H1 (cell line): ENCODE results near the gene PFKFB1. TPM values are rescaled to one million over a fixed set of nuclear protein-coding genes. Genes with fewer than 3 reads are reported as not detected.

Source experiments
- CTCF ChIA-PET: fragments of 300-600 bp; sonication (Branson Sonifier 250); formaldehyde crosslinking; loops from one replicate; lab custom pipeline; 2021; ENCODE audit not compliant: partially characterized antibody; lab: Charles Lee
- POLR2A ChIA-PET: fragments of 300-600 bp; sonication (Branson Sonifier 250); formaldehyde crosslinking; loops from one replicate; lab custom pipeline; 2021; ENCODE audit warnings: inconsistent platforms; ENCODE audit not compliant: partially characterized antibody; lab: Charles Lee
- DNase-seq, 2 experiments: peaks; one replicate each; pipeline versions ENCODE4 v3.0.0 to v3.0.0-alpha.2; 2010 to 2022; ENCODE audit warnings: low spot score in 2 of 2, low read depth in 1 of 2, mixed read lengths in 1 of 2
- FAIRE-seq: peaks from 2 replicates; lab custom pipeline; 2011; peaks lifted over from hg19 to GRCh38; lab: Jason Lieb, UNC
- H2AFZ ChIP-seq: 2 replicates; pipeline ENCODE4 v1.8.1; 2012; ENCODE audit warnings: low read length, inconsistent platforms
- H2AK5ac ChIP-seq: 2 replicates; pipeline ENCODE4 v1.6.1; 2013; ENCODE audit warnings: low read depth, low read length
- H2BK120ac ChIP-seq: replicated peaks from 2 replicates; pipeline ENCODE3; 2013; ENCODE audit warnings: low read depth, low read length, inconsistent platforms
- H2BK12ac ChIP-seq: 2 replicates; pipeline ENCODE4 v1.6.1; 2013; ENCODE audit warnings: low read depth, low read length
- H2BK15ac ChIP-seq: 2 replicates; pipeline ENCODE4 v1.6.1; 2013; ENCODE audit warnings: low read length
- H2BK20ac ChIP-seq: 2 replicates; pipeline ENCODE4 v1.6.1; 2013; ENCODE audit warnings: low read length
- H2BK5ac ChIP-seq: 2 replicates; pipeline ENCODE4 v1.6.1; 2013; ENCODE audit warnings: low read depth, low read length
- H3K14ac ChIP-seq: 2 replicates; pipeline ENCODE4 v1.6.1; 2013; ENCODE audit warnings: inconsistent platforms; ENCODE audit not compliant: insufficient read length
- H3K18ac ChIP-seq: 2 replicates; pipeline ENCODE4 v1.6.1; 2013; ENCODE audit warnings: low read length; ENCODE audit errors: extremely low read depth
- H3K23ac ChIP-seq: 2 replicates; pipeline ENCODE4 v1.6.1; 2013; ENCODE audit warnings: inconsistent platforms; ENCODE audit not compliant: insufficient read length
- H3K23me2 ChIP-seq: 2 replicates; pipeline ENCODE4 v1.6.1; 2013; ENCODE audit warnings: low read depth, low read length
- H3K27ac ChIP-seq: 2 replicates; pipeline ENCODE4 v1.6.1; 2011; ENCODE audit warnings: low read depth, low read length, inconsistent platforms
- H3K27me3 ChIP-seq, 4 experiments: replicated peaks in 1 of 4; 1 replicate in 1 of 4; 2 replicates in 3 of 4; pipeline versions ENCODE4 v1.6.1 to v1.8.1; 2011 to 2013; ENCODE audit warnings: low read length in 3 of 4, mild to moderate bottlenecking in 3 of 4, inconsistent platforms in 2 of 4, mixed read lengths in 2 of 4, moderate library complexity in 1 of 4; ENCODE audit not compliant: control insufficient read depth in 3 of 4, insufficient read depth in 3 of 4; ENCODE audit errors: extremely low read depth in 1 of 4
- H3K36me3 ChIP-seq, 4 experiments: 2 replicates each; pipeline versions ENCODE4 v1.6.1 to v1.8.1; 2011 to 2013; ENCODE audit warnings: mild to moderate bottlenecking in 4 of 4, low read length in 3 of 4, moderate library complexity in 2 of 4, control low read depth in 1 of 4, inconsistent platforms in 1 of 4; ENCODE audit not compliant: insufficient read depth in 4 of 4, control insufficient read depth in 2 of 4
- H3K4ac ChIP-seq: replicated peaks from 2 replicates; pipeline ENCODE3; 2013; ENCODE audit warnings: low read length, low read depth, mixed read lengths, inconsistent platforms; ENCODE audit not compliant: insufficient read length
- H3K4me1 ChIP-seq, 4 experiments: replicated peaks in 1 of 4; 1 replicate in 1 of 4; 2 replicates in 3 of 4; pipeline versions ENCODE4 v1.6.1 to v1.8.1; 2011 to 2013; ENCODE audit warnings: low read length in 3 of 4, inconsistent platforms in 2 of 4, mixed read lengths in 1 of 4; ENCODE audit not compliant: insufficient read depth in 4 of 4, control insufficient read depth in 3 of 4
- H3K4me2 ChIP-seq, 2 experiments: 2 replicates each; pipeline versions ENCODE4 v1.6.1 to v1.8.1; 2011 to 2013; ENCODE audit warnings: low read depth in 2 of 2, low read length in 2 of 2, control low read depth in 1 of 2, inconsistent platforms in 1 of 2, mild to moderate bottlenecking in 1 of 2; ENCODE audit not compliant: insufficient read depth in 1 of 2
- H3K4me3 ChIP-seq, 4 experiments: fragments of 200-600, 300-600 bp in 1 of 4; sonication (generic), shearing (Covaris generic), sonication (Bioruptor Twin) in 1 of 4; 2 replicates each; pipeline versions ENCODE4 v1.5.1 to v1.8.1; 2011 to 2016; ENCODE audit warnings: low read length in 4 of 4, low read depth in 3 of 4, control low read depth in 2 of 4, inconsistent platforms in 2 of 4, mild to moderate bottlenecking in 2 of 4, mixed read lengths in 1 of 4, moderate library complexity in 1 of 4; ENCODE audit not compliant: insufficient read depth in 2 of 4; ENCODE audit errors: extremely low read depth in 1 of 4
- H3K56ac ChIP-seq: replicated peaks from 2 replicates; pipeline ENCODE3; 2013; ENCODE audit warnings: low read depth, mild to moderate bottlenecking, mixed read lengths, low read length, inconsistent platforms; ENCODE audit not compliant: insufficient read length
- H3K79me1 ChIP-seq: 2 replicates; pipeline ENCODE4 v1.6.1; 2013; ENCODE audit warnings: low read depth, low read length, control low read depth
- H3K79me2 ChIP-seq, 2 experiments: 2 replicates each; pipeline versions ENCODE4 v1.6.1 to v1.8.1; 2012 to 2013; ENCODE audit warnings: low read length in 2 of 2, mild to moderate bottlenecking in 2 of 2, inconsistent platforms in 1 of 2; ENCODE audit not compliant: insufficient read depth in 2 of 2, control insufficient read depth in 1 of 2
- H3K9ac ChIP-seq, 4 experiments: replicated peaks in 1 of 4; 1 replicate in 1 of 4; 2 replicates in 3 of 4; pipeline versions ENCODE4 v1.6.1 to v1.8.1; 2011 to 2013; ENCODE audit warnings: low read depth in 3 of 4, low read length in 3 of 4, control low read depth in 2 of 4, mild to moderate bottlenecking in 2 of 4, moderate library complexity in 2 of 4, inconsistent platforms in 1 of 4; ENCODE audit errors: extremely low read depth in 1 of 4
- H3K9me3 ChIP-seq, 2 experiments: 2 replicates each; pipeline versions ENCODE4 v1.6.1 to v1.8.1; 2012 to 2013; ENCODE audit warnings: mild to moderate bottlenecking in 2 of 2, moderate library complexity in 2 of 2, control low read depth in 1 of 2, inconsistent platforms in 1 of 2, low read depth in 1 of 2, low read length in 1 of 2, mixed read lengths in 1 of 2; ENCODE audit not compliant: insufficient read depth in 2 of 2
- H4K20me1 ChIP-seq, 2 experiments: replicated peaks in 1 of 2; 2 replicates each; pipeline versions ENCODE3 to v1.8.1; 2011 to 2013; ENCODE audit warnings: inconsistent platforms in 2 of 2, low read length in 2 of 2, mild to moderate bottlenecking in 1 of 2; ENCODE audit not compliant: insufficient read depth in 2 of 2, control insufficient read depth in 1 of 2
- H4K5ac ChIP-seq: 2 replicates; pipeline ENCODE4 v1.6.1; 2013; ENCODE audit warnings: low read length, low read depth, mixed read lengths, inconsistent platforms; ENCODE audit not compliant: insufficient read length
- H4K8ac ChIP-seq: 2 replicates; pipeline ENCODE4 v1.8.0; 2013; ENCODE audit warnings: mild to moderate bottlenecking, moderate library complexity, low read length, inconsistent platforms; ENCODE audit not compliant: insufficient read depth; ENCODE audit errors: extremely low read depth
- H4K91ac ChIP-seq: replicated peaks from 2 replicates; pipeline ENCODE3; 2013; ENCODE audit warnings: low read length, mixed read lengths, inconsistent platforms; ENCODE audit not compliant: insufficient read length
- JUN ChIP-seq: IDR thresholded peaks from 2 replicates; pipeline ENCODE4 v1.6.1; 2011; ENCODE audit warnings: low read depth, mild to moderate bottlenecking, improper control_type of control experiment, low read length
- NRF1 ChIP-seq: IDR thresholded peaks from 2 replicates; pipeline ENCODE4 v1.6.1; 2011; ENCODE audit warnings: mild to moderate bottlenecking, low read depth, low read length, improper control_type of control experiment
- YY1 ChIP-seq: IDR thresholded peaks from 2 replicates; pipeline ENCODE4 v1.6.1; 2011; ENCODE audit warnings: low read depth, mild to moderate bottlenecking, low read length
- polyA plus RNA-seq, 7 experiments: library from polyadenylated mRNA; depleted of rRNA in 3 of 7; stranded (reverse) in 5 of 7; unstranded in 2 of 7; fragments of >200 nt in 5 of 7; fragments of 200-250 nt in 2 of 7; gene quantifications; 1 replicate in 5 of 7; 2 replicates in 1 of 7; 4 replicates in 1 of 7; pipeline versions ENCODE4 v1.2.1 to v1.2.3, GENCODE V29; 2011 to 2013; ENCODE audit warnings: missing spikeins in 2 of 7, mixed read lengths in 2 of 7
- total RNA-seq: library from RNA; stranded (reverse); fragmentation: NEBNext Ultra II Directional; extraction: Animal tissue kit (Norgen Biotek cat#: 25700); gene quantifications from 2 replicates; pipeline ENCODE4 v1.2.1, GENCODE V29; 2021

Gene PFKFB1
- total and polyA plus RNA-seq, 2 of the 8 experiments (the other 6 are each of a cell fraction or from before 2014, with no cell fraction given): 0.26 to 0.30 TPM

- Histone ChIP-seq H3K36me3 (no peaks in the 10 kb centered on the region), H3K23me2 (peaks cover 4% of the 10 kb centered on the region; the same call in 1 of the 2 replicates), H3K23ac (no peak overlapping the region), H2BK12ac (no peak overlapping the region), H3K4me3 (no peak overlapping the region), H4K20me1 (no peaks in the 10 kb centered on the region), H3K18ac (no peak overlapping the region), H2AK5ac (no peak overlapping the region), H2BK5ac (no peak overlapping the region), H3K9ac (no peak overlapping the region), H2BK20ac (no peak overlapping the region), H3K79me2 (peaks cover 0 to 4% of the 10 kb centered on the region in 2 experiments; a peak in 2 of 4 replicates), H4K91ac (no peak overlapping the region), H3K4ac (no peak overlapping the region), H3K56ac (no peak overlapping the region), H4K5ac (no peak overlapping the region), H3K4me1 (no peaks in the 10 kb centered on the region), H2BK120ac (no peak overlapping the region), H3K79me1 (no peaks in the 10 kb centered on the region), H4K8ac (no peak overlapping the region), H2AFZ (no peak overlapping the region), H3K27me3 (no peaks in the 10 kb centered on the region), H3K27ac (no peak overlapping the region), H3K9me3 (no peaks in the 10 kb centered on the region), H2BK15ac (no peak overlapping the region), H3K14ac (no peak overlapping the region), H3K4me2 (no peak overlapping the region)
- CTCF ChIA-PET: no interaction called here
- POLR2A ChIA-PET: no interaction called here
- DNase-seq (no peak), FAIRE-seq (no peak)
- TF ChIP-seq NRF1: no peak
- TF ChIP-seq JUN: no peak
- TF ChIP-seq YY1: no peak
These were observed 1.6 kb upstream of the PFKFB1 start for GRCh38 chrX:54995621-54996020.
